Peyer's patch (tissue), 4 donors: ENCODE measurements around the gene CCKAR.

Source experiments
- CTCF ChIP-seq, 6 experiments: fragments of 450-650 bp in 4 of 6; fragments of 200-600 bp in 2 of 6; sonication (generic) in 1 of 6; IDR thresholded peaks; one replicate each; pipeline ENCODE4 v1.5.1; 2017 to 2019; ENCODE audit warnings: antibody characterized with exemption in 6 of 6, mild to moderate bottlenecking in 3 of 6, moderate library complexity in 1 of 6
- POLR2A ChIP-seq, 2 donors: fragments of 450-650 bp; IDR thresholded peaks; one replicate each; pipeline ENCODE4 v1.5.1; 2017; ENCODE audit warnings: antibody characterized with exemption in 2 of 2, mild to moderate bottlenecking in 2 of 2, moderate library complexity in 2 of 2

GRCh38 chr4:26491449-26492170 lies 1.3 kb upstream of the CCKAR start:
- TF ChIP-seq CTCF (IDR thresholded peaks at IDR 0.05) = no peak
- no peak for TF ChIP-seq POLR2A (IDR thresholded peaks at IDR 0.05)
